Measurements from ENCODE around the gene IL1RAPL1.

- TF ChIP-seq POLR2AphosphoS5 (IDR thresholded peaks at IDR 0.05): no peak
- TF ChIP-seq EP300 (IDR thresholded peaks at IDR 0.05): no peak
- no peak for TF ChIP-seq CTCF (IDR thresholded peaks at IDR 0.05)
- TF ChIP-seq POLR2A (IDR thresholded peaks at IDR 0.05): no peak
Measured at GRCh38 chrX:29042341-29042740, 455.1 kb downstream of the IL1RAPL1 start.

All from suprapubic skin (tissue), 4 donors.